Brain microvascular endothelial cell (primary cell): Measurements from ENCODE around the gene SEMA5A.
A peak's percentile ranks its signal among the peaks of the same experiment; 100 is the strongest.

ENCODE experiments used
- DNase-seq: peaks from one replicate; pipeline ENCODE4 v3.0.0-alpha.2; 2020
- H3K27ac ChIP-seq: fragments of 250-450 bp; sonication (Bioruptor Pico); 2 replicates; pipeline ENCODE4 v1.5.1; 2020; ENCODE audit warnings: mild to moderate bottlenecking, moderate library complexity
- H3K27me3 ChIP-seq: fragments of 250-450 bp; sonication (Bioruptor Pico); replicated peaks from 2 replicates; pipeline ENCODE4 v1.5.1; 2020; ENCODE audit warnings: mild to moderate bottlenecking
- H3K36me3 ChIP-seq: fragments of 250-450 bp; sonication (Bioruptor Pico); replicated peaks from 2 replicates; pipeline ENCODE4 v1.5.1; 2020; ENCODE audit warnings: mild to moderate bottlenecking
- H3K4me3 ChIP-seq: 2 replicates; pipeline ENCODE4 v1.5.1; 2011; ENCODE audit warnings: low read depth, mild to moderate bottlenecking, control low read depth, low read length, moderate library complexity
- CTCF ChIP-seq: IDR thresholded peaks from 2 replicates; pipeline ENCODE4 v1.5.1; 2011; ENCODE audit warnings: low read depth, mild to moderate bottlenecking, moderate library complexity, low read length, control low read depth, inconsistent platforms; ENCODE audit errors: missing control alignments
- in situ Hi-C: cut with HindIII; loops from 2 replicates; pipeline ENCODE4 v1.10.0; 2017; ENCODE audit warnings: low sequenced_read_pairs, low pct_ligation_motif_present

SEMA5A gene

GRCh38 chr5:9545992-9546851 lies at the start of gene SEMA5A:
TSS of gene SEMA5A (minus strand) at chr5:9546075. CDS start at chr5:9379946, 166,129 bp downstream.
- peak; percentile 12 for TF ChIP-seq CTCF
- peak; percentile 65 for DNase-seq

GRCh38 chr5:9594913-9595312 lies 49.0 kb upstream of the SEMA5A start:
- no peaks in the 10 kb centered on the region for H3K36me3 ChIP-seq
- no peaks in the 10 kb centered on the region for H3K27me3 ChIP-seq
- H3K27ac ChIP-seq = no peak overlapping the region
- no peak overlapping the region for H3K4me3 ChIP-seq
- in situ Hi-C loops = no loop called here
- TF ChIP-seq CTCF = no peak
- no peak for DNase-seq

More at GRCh38 chr5:9545992-9546851, at the start of gene SEMA5A:
- H3K27ac ChIP-seq = peak within 1 kb of the TSS; percentile 95
- H3K36me3 ChIP-seq = peaks cover 28% of the 10 kb centered on the region
- in situ Hi-C loops = no loop called here
- peak within 1 kb of the TSS; percentile 80 for H3K4me3 ChIP-seq
- no peaks in the 10 kb centered on the region for H3K27me3 ChIP-seq

GRCh38 chr5:9589049-9589835 lies 43.4 kb upstream of the SEMA5A start:
- no peak for DNase-seq
- H3K27ac ChIP-seq = no peak overlapping the region
- in situ Hi-C loops = no loop called here
- TF ChIP-seq CTCF = no peak
- no peaks in the 10 kb centered on the region for H3K36me3 ChIP-seq
- H3K27me3 ChIP-seq = no peaks in the 10 kb centered on the region
- no peak overlapping the region for H3K4me3 ChIP-seq

GRCh38 chr5:9588254-9588653 lies 42.4 kb upstream of the SEMA5A start:
- Histone ChIP-seq H3K27ac (no peak overlapping the region), H3K27me3 (no peaks in the 10 kb centered on the region), H3K4me3 (no peak overlapping the region), H3K36me3 (no peaks in the 10 kb centered on the region)
- DNase-seq = no peak
- in situ Hi-C loops = no loop called here
- no peak for TF ChIP-seq CTCF

- Histone ChIP-seq H3K36me3 (no peaks in the 10 kb centered on the region), H3K27me3 (no peaks in the 10 kb centered on the region), H3K4me3 (no peak overlapping the region), H3K27ac (no peak overlapping the region)
- no peak for TF ChIP-seq CTCF
- in situ Hi-C loops = no loop called here
- DNase-seq = no peak
Observed at GRCh38 chr5:9587135-9587534, 41.3 kb upstream of the SEMA5A start.
